SHP77 treated with DMSO at 0.1 percent for 48 hours (cell line): ENCODE measurements around the gene SPEF2.
"Not testable (repeated sequence)": the region's sequence is repeated elsewhere in the genome, so short reads cannot be mapped to it uniquely, and the experiment has no call there.

Experiments used
- DNase-seq: peaks from one replicate; lab custom pipeline; 2025; lab: John Stamatoyannopoulos, UW

The SPEF2 gene

GRCh38 chr5:35823347-35824098, 205.9 kb downstream of the SPEF2 start:
- no peak for DNase-seq

GRCh38 chr5:35826056-35826455, 208.4 kb downstream of the SPEF2 start:
- DNase-seq, result no peak

GRCh38 chr5:35826554-35826953, 208.9 kb downstream of the SPEF2 start:
- no peak for DNase-seq

GRCh38 chr5:35828082-35828598, 210.5 kb downstream of the SPEF2 start:
- DNase-seq, result no peak

- no peak for DNase-seq
Measured at GRCh38 chr5:35830587-35830986, 212.9 kb downstream of the SPEF2 start.

- DNase-seq, result no peak
Measured at GRCh38 chr5:35832762-35833161, 215.1 kb downstream of the SPEF2 start.

GRCh38 chr5:35833224-35833623, 215.6 kb downstream of the SPEF2 start:
- DNase-seq, result no peak

GRCh38 chr5:35835796-35836742, 218.4 kb downstream of the SPEF2 start:
- DNase-seq, result no peak

GRCh38 chr5:35838370-35839042, 220.8 kb downstream of the SPEF2 start:
- DNase-seq, result no peak

GRCh38 chr5:35842856-35843255, 225.2 kb downstream of the SPEF2 start:
- DNase-seq, result no peak

- not testable (repeated sequence) for DNase-seq
Measured at GRCh38 chr5:35845508-35845907, 227.8 kb downstream of the SPEF2 start.

- no peak for DNase-seq
Measured at GRCh38 chr5:35847491-35847890, 229.8 kb downstream of the SPEF2 start.

GRCh38 chr5:35847961-35848360, 230.3 kb downstream of the SPEF2 start:
- no peak for DNase-seq

GRCh38 chr5:35849860-35850259, 232.2 kb downstream of the SPEF2 start:
- no peak for DNase-seq

- no peak for DNase-seq
Measured at GRCh38 chr5:35850967-35851680, 233.5 kb downstream of the SPEF2 start.

- DNase-seq, result no peak
Measured at GRCh38 chr5:35852084-35852734, 234.5 kb downstream of the SPEF2 start.

GRCh38 chr5:35852773-35853172, 235.1 kb downstream of the SPEF2 start:
- no peak for DNase-seq

- no peak for DNase-seq
Measured at GRCh38 chr5:35853631-35854030, 236.0 kb downstream of the SPEF2 start.

GRCh38 chr5:35854248-35854647, 236.6 kb downstream of the SPEF2 start:
- no peak for DNase-seq

- DNase-seq, result no peak
Measured at GRCh38 chr5:35855187-35855586, 237.5 kb downstream of the SPEF2 start.

GRCh38 chr5:35856186-35856764, 238.6 kb downstream of the SPEF2 start:
- DNase-seq, result not testable (repeated sequence)
